Mucosa of stomach (tissue), 1 donor: ENCODE data around the gene DIAPH3.

Experiments
- H3K27me3 ChIP-seq: one replicate; pipeline ENCODE4 v1.7.0; 2013; ENCODE audit warnings: mild to moderate bottlenecking, low read length; ENCODE audit not compliant: control insufficient read depth, insufficient read depth
- H3K36me3 ChIP-seq: one replicate; pipeline ENCODE4 v1.7.0; 2013; ENCODE audit warnings: low read length; ENCODE audit not compliant: control insufficient read depth, insufficient read depth
- H3K4me1 ChIP-seq: one replicate; pipeline ENCODE4 v1.7.0; 2013; ENCODE audit warnings: mild to moderate bottlenecking, low read length; ENCODE audit not compliant: control insufficient read depth, insufficient read depth
- H3K4me3 ChIP-seq: one replicate; pipeline ENCODE4 v1.7.0; 2013; ENCODE audit warnings: low read length
- H3K9ac ChIP-seq: one replicate; pipeline ENCODE4 v1.7.0; 2013; ENCODE audit warnings: mild to moderate bottlenecking, low read length, moderate library complexity
- H3K9me3 ChIP-seq: one replicate; pipeline ENCODE4 v1.7.0; 2013; ENCODE audit warnings: mild to moderate bottlenecking, low read length, moderate library complexity; ENCODE audit not compliant: control insufficient read depth
- donor health status: Pancreatic carcinoma.

The DIAPH3 gene

GRCh38 chr13:59963383-59963782 lies 200.3 kb downstream of the DIAPH3 start:
- no peak overlapping the region for H3K4me3 ChIP-seq
- H3K36me3 ChIP-seq: no peaks in the 10 kb centered on the region
- H3K27me3 ChIP-seq: no peaks in the 10 kb centered on the region
- H3K9me3 ChIP-seq: no peaks in the 10 kb centered on the region
- H3K9ac ChIP-seq: no peak overlapping the region
- H3K4me1 ChIP-seq: peaks cover 3% of the 10 kb centered on the region

- no peaks in the 10 kb centered on the region for H3K27me3 ChIP-seq
- peaks cover 3% of the 10 kb centered on the region for H3K4me1 ChIP-seq
- no peaks in the 10 kb centered on the region for H3K9me3 ChIP-seq
- no peak overlapping the region for H3K9ac ChIP-seq
- H3K4me3 ChIP-seq: no peak overlapping the region
- H3K36me3 ChIP-seq: no peaks in the 10 kb centered on the region
These were observed 201.4 kb downstream of the DIAPH3 start for GRCh38 chr13:59962343-59962742.

GRCh38 chr13:59960683-59961082 lies 203.0 kb downstream of the DIAPH3 start:
- H3K4me3 ChIP-seq: no peak overlapping the region
- peaks cover 3% of the 10 kb centered on the region for H3K4me1 ChIP-seq
- no peak overlapping the region for H3K9ac ChIP-seq
- H3K27me3 ChIP-seq: no peaks in the 10 kb centered on the region
- H3K9me3 ChIP-seq: no peaks in the 10 kb centered on the region
- H3K36me3 ChIP-seq: no peaks in the 10 kb centered on the region

GRCh38 chr13:59957438-59957837 lies 206.3 kb downstream of the DIAPH3 start:
- Histone ChIP-seq H3K36me3 (no peaks in the 10 kb centered on the region), H3K4me1 (peaks cover 3% of the 10 kb centered on the region), H3K4me3 (no peak overlapping the region), H3K9me3 (no peaks in the 10 kb centered on the region), H3K9ac (no peak overlapping the region), H3K27me3 (no peaks in the 10 kb centered on the region)

- H3K4me1 ChIP-seq: no peaks in the 10 kb centered on the region
- H3K36me3 ChIP-seq: no peaks in the 10 kb centered on the region
- no peak overlapping the region for H3K9ac ChIP-seq
- no peak overlapping the region for H3K4me3 ChIP-seq
- H3K27me3 ChIP-seq: no peaks in the 10 kb centered on the region
- H3K9me3 ChIP-seq: no peaks in the 10 kb centered on the region
These were observed 209.1 kb downstream of the DIAPH3 start for GRCh38 chr13:59954601-59955000.

- Histone ChIP-seq H3K4me1 (no peaks in the 10 kb centered on the region), H3K9me3 (no peaks in the 10 kb centered on the region), H3K9ac (no peak overlapping the region), H3K4me3 (no peak overlapping the region), H3K36me3 (no peaks in the 10 kb centered on the region), H3K27me3 (no peaks in the 10 kb centered on the region)
These were observed 212.7 kb downstream of the DIAPH3 start for GRCh38 chr13:59951011-59951410.

- H3K4me3 ChIP-seq: no peak overlapping the region
- H3K27me3 ChIP-seq: no peaks in the 10 kb centered on the region
- no peak overlapping the region for H3K9ac ChIP-seq
These were observed 213.5 kb downstream of the DIAPH3 start for GRCh38 chr13:59950266-59950665.

GRCh38 chr13:59948686-59949085 lies 215.0 kb downstream of the DIAPH3 start:
- Histone ChIP-seq H3K36me3 (no peaks in the 10 kb centered on the region), H3K27me3 (no peaks in the 10 kb centered on the region), H3K9me3 (no peaks in the 10 kb centered on the region), H3K9ac (no peak overlapping the region), H3K4me1 (no peaks in the 10 kb centered on the region), H3K4me3 (no peak overlapping the region)

More at GRCh38 chr13:59950266-59950665, 213.5 kb downstream of the DIAPH3 start:
- Histone ChIP-seq H3K36me3 (no peaks in the 10 kb centered on the region), H3K9me3 (no peaks in the 10 kb centered on the region), H3K4me1 (no peaks in the 10 kb centered on the region)

- Histone ChIP-seq H3K27me3 (no peaks in the 10 kb centered on the region), H3K4me1 (no peaks in the 10 kb centered on the region), H3K9me3 (no peaks in the 10 kb centered on the region), H3K36me3 (no peaks in the 10 kb centered on the region), H3K9ac (no peak overlapping the region), H3K4me3 (no peak overlapping the region)
These were observed 216.8 kb downstream of the DIAPH3 start for GRCh38 chr13:59946944-59947343.

- H3K4me1 ChIP-seq: no peaks in the 10 kb centered on the region
- no peaks in the 10 kb centered on the region for H3K36me3 ChIP-seq
- no peaks in the 10 kb centered on the region for H3K9me3 ChIP-seq
- no peak overlapping the region for H3K4me3 ChIP-seq
- no peak overlapping the region for H3K9ac ChIP-seq
- no peaks in the 10 kb centered on the region for H3K27me3 ChIP-seq
These were observed 232.1 kb downstream of the DIAPH3 start for GRCh38 chr13:59931621-59932020.

- H3K36me3 ChIP-seq: no peaks in the 10 kb centered on the region
- H3K4me1 ChIP-seq: no peaks in the 10 kb centered on the region
- H3K9ac ChIP-seq: no peak overlapping the region
- no peaks in the 10 kb centered on the region for H3K9me3 ChIP-seq
- no peak overlapping the region for H3K4me3 ChIP-seq
- no peaks in the 10 kb centered on the region for H3K27me3 ChIP-seq
These were observed 239.5 kb downstream of the DIAPH3 start for GRCh38 chr13:59924256-59924655.

GRCh38 chr13:59915252-59915651 lies 248.5 kb downstream of the DIAPH3 start:
- no peak overlapping the region for H3K4me3 ChIP-seq
- H3K27me3 ChIP-seq: no peaks in the 10 kb centered on the region
- no peaks in the 10 kb centered on the region for H3K4me1 ChIP-seq
- no peak overlapping the region for H3K9ac ChIP-seq
- no peaks in the 10 kb centered on the region for H3K9me3 ChIP-seq
- no peaks in the 10 kb centered on the region for H3K36me3 ChIP-seq

- no peak overlapping the region for H3K4me3 ChIP-seq
- H3K9ac ChIP-seq: no peak overlapping the region
- H3K27me3 ChIP-seq: no peaks in the 10 kb centered on the region
- no peaks in the 10 kb centered on the region for H3K9me3 ChIP-seq
- H3K4me1 ChIP-seq: no peaks in the 10 kb centered on the region
- no peaks in the 10 kb centered on the region for H3K36me3 ChIP-seq
These were observed 249.2 kb downstream of the DIAPH3 start for GRCh38 chr13:59914556-59914955.
